Measurements from ENCODE around the gene ACTR6. TPM values are rescaled to one million over a fixed set of nuclear protein-coding genes. Genes with fewer than 3 reads are reported as not detected.
A peak's percentile ranks its signal among the peaks of the same experiment; 100 is the strongest.

ACTR6 gene
- total RNA-seq, 1 donor from 2014 or later: 25.0 TPM

DNA sequence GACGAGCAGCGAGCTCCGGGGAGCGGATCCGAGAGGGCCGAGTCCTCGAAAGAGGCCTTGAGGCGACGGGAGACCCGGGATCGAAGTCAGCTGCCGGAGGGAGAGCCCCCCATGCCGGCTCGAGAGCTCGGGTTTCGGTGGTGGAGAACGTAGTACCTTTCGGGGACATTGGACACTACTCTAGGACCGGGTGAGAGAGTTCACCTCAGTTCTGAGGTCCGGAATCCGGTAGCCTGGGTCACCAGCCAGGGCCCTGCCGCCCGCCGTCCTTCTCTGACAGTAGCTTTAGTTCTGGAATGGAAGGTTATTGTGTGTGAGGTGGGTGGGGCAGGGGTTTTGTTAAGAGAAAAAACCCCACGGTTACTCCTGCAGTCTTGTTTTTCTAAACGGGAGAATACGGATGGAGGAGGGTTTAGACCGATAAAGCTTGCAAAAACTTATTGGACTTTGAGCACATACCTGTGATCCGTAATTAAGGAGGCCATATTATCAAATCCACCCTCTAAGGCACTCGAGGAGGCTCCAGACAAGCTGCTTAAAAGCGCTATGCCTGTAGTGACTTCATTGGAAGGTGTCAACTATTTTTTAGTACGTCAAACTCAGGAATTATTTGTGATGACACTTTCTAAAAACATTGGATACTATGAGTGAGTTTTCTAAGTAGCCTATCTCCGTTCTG lies 67.1 kb downstream of the ACTR6 start:
- peak; percentile 21 for DNase-seq

GRCh38 chr12:100268835-100269564 lies 68.4 kb downstream of the ACTR6 start:
- peak; percentile 5 for DNase-seq

DNA sequence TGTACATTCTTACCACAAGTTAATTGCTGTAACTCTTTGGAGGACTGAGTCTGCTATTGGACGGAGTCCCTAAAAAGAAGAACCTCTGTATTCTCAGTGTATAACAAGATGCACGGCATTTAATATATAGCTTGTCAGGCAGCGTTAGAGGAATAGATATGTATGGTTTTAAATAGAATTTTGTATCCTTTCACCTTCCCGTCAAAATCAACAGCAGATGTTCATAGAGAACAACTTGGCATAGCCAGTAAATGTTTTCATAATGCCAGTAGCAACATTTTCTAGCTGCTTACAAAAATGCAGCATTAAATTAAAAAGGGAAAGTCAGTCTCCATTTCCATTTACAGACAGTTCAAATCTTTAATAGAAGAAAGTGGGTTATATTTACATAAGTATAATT lies 73.2 kb downstream of the ACTR6 start:
- DNase-seq: no peak

Small RNAs within 50 kb of the gene (small RNA-seq; reads per million reads assigned to genes)
- not detected for gene MIR1827 (ENCODE audit: low replicate concordance)
- gene RF00019 (ENCODE audit: low replicate concordance): not detected
- not detected for gene RN7SL176P (ENCODE audit: low replicate concordance)

Other genes starting within 250 kb of the ACTR6 start
- gene ANKS1B, start 215.9 kb upstream of the ACTR6 start, total RNA-seq: 10.7 TPM
- 41.8 TPM for gene BLTP3B, start 57.9 kb upstream of the ACTR6 start, total RNA-seq
- gene DEPDC4, start 66.3 kb downstream of the ACTR6 start, total RNA-seq: 1.9 TPM
- gene SCYL2, start 66.4 kb downstream of the ACTR6 start, total RNA-seq: 54.1 TPM
- gene SLC17A8, start 156.3 kb downstream of the ACTR6 start, total RNA-seq: not detected